ENCODE measurements around the gene SPOCK1.

SPOCK1 gene

DNA sequence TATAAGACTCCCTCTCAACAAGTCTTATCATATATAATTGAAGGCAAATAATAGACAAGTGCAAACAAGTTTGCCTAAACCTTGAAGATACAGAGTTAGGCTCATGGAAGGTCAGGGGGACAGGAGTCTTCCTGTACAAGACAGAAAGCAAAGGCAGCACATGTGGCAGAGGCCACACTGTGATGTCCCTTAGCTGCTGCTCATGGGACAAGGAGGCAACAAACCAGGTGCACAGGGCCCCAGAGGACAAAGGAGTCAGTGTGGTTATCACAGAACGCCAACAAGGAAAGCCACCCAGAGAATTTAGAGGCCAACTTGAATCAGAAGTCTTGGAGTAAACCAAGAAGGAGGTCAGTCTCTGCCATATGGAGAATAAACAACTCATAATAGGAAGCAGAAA lies 444.8 kb downstream of the SPOCK1 start:
- ChIA-PET CTCF (no interaction called here), POLR2A (no interaction called here)
- DNase-seq (ENCODE audit: extremely low spot score): no peak
- no peak for TF ChIP-seq CTCF (IDR thresholded peaks at IDR 0.05; ENCODE audit: control extremely low read depth, extremely low read depth, low read depth, missing control alignments)

- CTCF ChIA-PET: interaction anchor here (1.5 kb wide), 1 partner anchor 24 kb away, joined by 3 read pairs; no protein-coding TSS in a partner anchor
- DNase-seq (ENCODE audit: extremely low spot score): no peak
- TF ChIP-seq CTCF (IDR thresholded peaks at IDR 0.05; ENCODE audit: control extremely low read depth, extremely low read depth, low read depth, missing control alignments): no peak
- POLR2A ChIA-PET: no interaction called here
Measured at GRCh38 chr5:137051161-137051560, 448.0 kb downstream of the SPOCK1 start.

- TF ChIP-seq CTCF (IDR thresholded peaks at IDR 0.05; ENCODE audit: control extremely low read depth, extremely low read depth, low read depth, missing control alignments): no peak
- ChIA-PET CTCF (interaction anchor here (1.1 to 1.4 kb wide), 2 partner anchors 12 to 36 kb away, joined by 3 read pairs; no protein-coding TSS in a partner anchor), POLR2A (no interaction called here)
- DNase-seq (ENCODE audit: extremely low spot score): no peak
Measured at GRCh38 chr5:137040641-137041340, 458.3 kb downstream of the SPOCK1 start.

- ChIA-PET POLR2A (no interaction called here), CTCF (interaction anchor here (1.1 to 1.5 kb wide), 3 partner anchors 11 to 37 kb away, joined by 3 to 4 read pairs (median 3); no protein-coding TSS in a partner anchor)
- no peak for TF ChIP-seq CTCF (IDR thresholded peaks at IDR 0.05; ENCODE audit: control extremely low read depth, extremely low read depth, low read depth, missing control alignments)
- no peak for DNase-seq (ENCODE audit: extremely low spot score)
Measured at GRCh38 chr5:137040024-137040423, 459.1 kb downstream of the SPOCK1 start.

- no peak for DNase-seq (ENCODE audit: extremely low spot score)
- ChIA-PET POLR2A (no interaction called here), CTCF (interaction anchor here (1.1 to 2.7 kb wide), 2 partner anchors 11 to 20 kb away, joined by 4 to 8 read pairs; no protein-coding TSS in a partner anchor)
- no peak for TF ChIP-seq CTCF (IDR thresholded peaks at IDR 0.05; ENCODE audit: control extremely low read depth, extremely low read depth, low read depth, missing control alignments)
Measured at GRCh38 chr5:137037848-137038247, 461.3 kb downstream of the SPOCK1 start.

DNA sequence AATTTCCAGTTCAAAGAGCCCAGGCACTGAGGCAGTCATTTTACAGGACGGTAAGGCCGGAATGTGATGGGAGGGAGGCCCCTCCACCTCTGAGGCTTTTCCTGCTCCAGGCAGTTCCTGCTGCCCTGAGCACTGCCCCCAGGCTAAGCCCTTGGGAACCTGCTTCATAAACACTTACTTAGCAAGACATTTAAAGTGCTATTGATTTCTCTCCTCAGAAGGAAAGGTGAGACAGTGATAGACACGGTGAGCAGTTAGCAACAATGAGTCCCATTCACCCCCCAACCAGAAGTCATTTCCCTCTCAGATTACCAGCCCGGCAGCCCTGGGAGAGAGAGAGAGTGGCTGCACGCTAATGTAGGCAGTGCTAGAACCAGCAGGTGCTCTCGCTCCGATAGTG lies 462.5 kb downstream of the SPOCK1 start:
- POLR2A ChIA-PET: no interaction called here
- no peak for TF ChIP-seq CTCF (IDR thresholded peaks at IDR 0.05; ENCODE audit: control extremely low read depth, extremely low read depth, low read depth, missing control alignments)
- no peak for DNase-seq (ENCODE audit: extremely low spot score)
- CTCF ChIA-PET: interaction anchor here (1.1 to 2.7 kb wide), 3 partner anchors 9 to 38 kb away, joined by 3 to 8 read pairs (median 4); no protein-coding TSS in a partner anchor

Measured in GM10248 (cell line).